WTC11 (cell line): Measurements from ENCODE around the gene LIMS1. TPM values are rescaled to one million over a fixed set of nuclear protein-coding genes. Genes with fewer than 3 reads are reported as not detected.

Source experiments
- ATAC-seq: fragments of 200-7000 bp; cut with Tn5 transposase; 2 replicates; pipeline ENCODE4 v1.10.0; 2021; ENCODE audit warnings: mild to moderate bottlenecking, moderate library complexity
- CTCF ChIA-PET: fragments of 300-600 bp; sonication (Branson Sonifier 250); formaldehyde crosslinking; loops from one replicate; lab custom pipeline; 2021; ENCODE audit warnings: antibody characterized with exemption; lab: Charles Lee
- POLR2A ChIA-PET: fragments of 350-600 bp; sonication (Branson Sonifier 250); formaldehyde crosslinking; loops from one replicate; lab custom pipeline; 2021; ENCODE audit warnings: antibody characterized with exemption; lab: Charles Lee
- DNase-seq: peaks from one replicate; pipeline ENCODE4 v3.0.0; 2021; ENCODE audit warnings: low spot score
- H3K27ac Mint-ChIP-seq: 2 replicates; pipeline ENCODE4 v1.8.0; 2021; ENCODE audit warnings: mixed read lengths
- H3K27me3 Mint-ChIP-seq: 2 replicates; pipeline ENCODE4 v1.8.0; 2021; ENCODE audit warnings: low read depth, mild to moderate bottlenecking, moderate library complexity, mixed read lengths
- H3K36me3 Mint-ChIP-seq: 2 replicates; pipeline ENCODE4 v1.8.0; 2021; ENCODE audit warnings: mixed read lengths
- H3K4me1 Mint-ChIP-seq: 2 replicates; pipeline ENCODE4 v1.8.0; 2022; ENCODE audit warnings: mixed read lengths
- H3K4me3 Mint-ChIP-seq: 2 replicates; pipeline ENCODE4 v1.8.0; 2021; ENCODE audit warnings: mild to moderate bottlenecking, moderate library complexity, mixed read lengths
- H3K9me3 Mint-ChIP-seq: 2 replicates; pipeline ENCODE4 v1.8.0; 2021; ENCODE audit warnings: mixed read lengths
- ATF1 ChIP-seq: sonication (generic); formaldehyde crosslinking; IDR thresholded peaks from 2 replicates; pipeline ENCODE4 v1.8.1; 2023; ENCODE audit warnings: mild to moderate bottlenecking, moderate library complexity, missing genetic modification reagents
- CBFB ChIP-seq: sonication (generic); formaldehyde crosslinking; IDR thresholded peaks from 2 replicates; pipeline ENCODE4 v1.8.1; 2022; ENCODE audit warnings: mild to moderate bottlenecking, low read depth, missing genetic modification reagents
- E2F1 ChIP-seq: sonication (generic); formaldehyde crosslinking; IDR thresholded peaks from 2 replicates; pipeline ENCODE4 v1.8.0; 2022; ENCODE audit warnings: mild to moderate bottlenecking, missing genetic modification reagents
- ESRRA ChIP-seq: sonication (generic); formaldehyde crosslinking; IDR thresholded peaks from 2 replicates; pipeline ENCODE4 v1.8.1; 2022; ENCODE audit warnings: mild to moderate bottlenecking, missing genetic modification reagents, borderline replicate concordance
- FOXK1 ChIP-seq: sonication (generic); formaldehyde crosslinking; IDR thresholded peaks from 2 replicates; pipeline ENCODE4 v1.8.0; 2022; ENCODE audit warnings: mild to moderate bottlenecking, moderate library complexity, missing genetic modification reagents
- GTF2I ChIP-seq: fragments of 250-450 bp; sonication (Bioruptor Pico); conservative IDR thresholded peaks from 2 replicates; pipeline ENCODE4 v1.4.0; 2021; ENCODE audit warnings: mild to moderate bottlenecking
- HMGA2 ChIP-seq: fragments of 250-450 bp; sonication (Bioruptor Pico); IDR thresholded peaks from 2 replicates; pipeline ENCODE4 v1.4.0; 2021; ENCODE audit warnings: mild to moderate bottlenecking, moderate library complexity
- MAX ChIP-seq: sonication (generic); formaldehyde crosslinking; IDR thresholded peaks from 2 replicates; pipeline ENCODE4 v1.8.0; 2022; ENCODE audit warnings: mild to moderate bottlenecking, missing genetic modification reagents
- NR2C2 ChIP-seq: sonication (generic); formaldehyde crosslinking; IDR thresholded peaks from 2 replicates; pipeline ENCODE4 v1.8.0; 2022; ENCODE audit warnings: mild to moderate bottlenecking, missing genetic modification reagents
- PREB ChIP-seq: sonication (generic); formaldehyde crosslinking; IDR thresholded peaks from 2 replicates; pipeline ENCODE4 v1.8.1; 2022; ENCODE audit warnings: mild to moderate bottlenecking, missing genetic modification reagents, moderate library complexity, borderline replicate concordance
- TCF7 ChIP-seq: sonication (generic); formaldehyde crosslinking; IDR thresholded peaks from 2 replicates; pipeline ENCODE4 v1.8.0; 2022; ENCODE audit warnings: mild to moderate bottlenecking, low read depth, missing genetic modification reagents, moderate library complexity
- TEAD1 ChIP-seq: sonication (generic); formaldehyde crosslinking; IDR thresholded peaks from 2 replicates; pipeline ENCODE4 v1.8.0; 2022; ENCODE audit warnings: mild to moderate bottlenecking, missing genetic modification reagents
- TEAD4 ChIP-seq: sonication (generic); formaldehyde crosslinking; IDR thresholded peaks from 2 replicates; pipeline ENCODE4 v1.8.0; 2022; ENCODE audit warnings: mild to moderate bottlenecking, missing genetic modification reagents
- total RNA-seq: library from RNA; stranded (reverse); gene quantifications from 3 replicates; pipeline ENCODE4 v1.2.3, GENCODE V29; 2021
- TF ChIP-seq, protein P1 (sequence below): fragments of 250-450 bp; sonication (Bioruptor Pico); IDR thresholded peaks from 2 replicates; pipeline ENCODE4 v2.1.2; 2022; ENCODE audit warnings: mild to moderate bottlenecking, moderate library complexity
- TF ChIP-seq, protein P2 (sequence below): sonication (generic); formaldehyde crosslinking; IDR thresholded peaks from 2 replicates; pipeline ENCODE4 v1.8.0; 2022; ENCODE audit warnings: missing genetic modification reagents
- TF ChIP-seq, protein P3 (sequence below): sonication (generic); formaldehyde crosslinking; IDR thresholded peaks from 2 replicates; pipeline ENCODE4 v1.8.0; 2022; ENCODE audit warnings: mild to moderate bottlenecking, missing genetic modification reagents
- TF ChIP-seq, protein P4 (sequence below): sonication (generic); formaldehyde crosslinking; IDR thresholded peaks from 2 replicates; pipeline ENCODE4 v1.8.1; 2023; ENCODE audit warnings: mild to moderate bottlenecking, missing genetic modification reagents

The LIMS1 gene
- total RNA-seq, 1 experiment from 2014 or later = 50.6 TPM

DNA sequence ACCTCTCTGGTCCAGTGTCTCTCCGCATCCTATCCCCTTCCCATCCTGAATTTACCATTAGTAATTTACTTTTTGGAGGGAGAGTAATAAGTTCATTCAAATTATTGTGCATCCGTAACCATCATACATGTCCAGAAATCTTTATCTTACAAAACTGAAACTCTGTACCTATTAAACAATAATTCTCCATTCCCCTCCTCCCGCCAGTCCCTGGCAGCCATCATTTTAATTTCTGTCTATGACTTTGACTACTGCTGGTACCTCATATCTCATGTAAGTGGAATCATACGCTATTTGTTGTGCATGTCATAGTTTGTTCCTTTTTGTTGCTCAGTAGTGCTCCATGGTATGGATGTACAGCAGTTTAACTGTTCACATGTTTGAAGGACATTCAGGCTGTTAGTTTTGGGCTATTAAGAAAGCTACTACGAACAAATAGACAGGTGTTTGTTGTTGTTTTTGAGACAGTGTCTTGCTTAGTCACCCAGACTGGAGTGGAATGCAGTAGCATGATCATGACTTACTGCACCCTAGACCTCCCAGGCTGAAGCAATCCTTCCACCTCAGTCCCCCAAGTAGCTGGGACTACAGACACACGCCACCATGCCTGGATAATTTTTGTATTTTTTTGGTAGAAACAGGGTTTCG is 2.0 kb downstream of the LIMS1 start (continued):
- TF ChIP-seq NR2C2 (CRISPR knock-in tag) (no peak), TEAD1 (CRISPR knock-in tag) (no peak), E2F1 (CRISPR knock-in tag) (no peak), TCF7 (CRISPR knock-in tag) (no peak)
- TF ChIP-seq, protein P1, sequence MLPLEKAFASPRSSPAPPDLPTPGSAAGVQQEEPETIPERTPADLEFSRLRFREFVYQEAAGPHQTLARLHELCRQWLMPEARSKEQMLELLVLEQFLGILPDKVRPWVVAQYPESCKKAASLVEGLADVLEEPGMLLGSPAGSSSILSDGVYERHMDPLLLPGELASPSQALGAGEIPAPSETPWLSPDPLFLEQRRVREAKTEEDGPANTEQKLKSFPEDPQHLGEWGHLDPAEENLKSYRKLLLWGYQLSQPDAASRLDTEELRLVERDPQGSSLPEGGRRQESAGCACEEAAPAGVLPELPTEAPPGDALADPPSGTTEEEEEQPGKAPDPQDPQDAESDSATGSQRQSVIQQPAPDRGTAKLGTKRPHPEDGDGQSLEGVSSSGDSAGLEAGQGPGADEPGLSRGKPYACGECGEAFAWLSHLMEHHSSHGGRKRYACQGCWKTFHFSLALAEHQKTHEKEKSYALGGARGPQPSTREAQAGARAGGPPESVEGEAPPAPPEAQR = no peak
- TF ChIP-seq, all 79 proteins: peak for 0

DNA sequence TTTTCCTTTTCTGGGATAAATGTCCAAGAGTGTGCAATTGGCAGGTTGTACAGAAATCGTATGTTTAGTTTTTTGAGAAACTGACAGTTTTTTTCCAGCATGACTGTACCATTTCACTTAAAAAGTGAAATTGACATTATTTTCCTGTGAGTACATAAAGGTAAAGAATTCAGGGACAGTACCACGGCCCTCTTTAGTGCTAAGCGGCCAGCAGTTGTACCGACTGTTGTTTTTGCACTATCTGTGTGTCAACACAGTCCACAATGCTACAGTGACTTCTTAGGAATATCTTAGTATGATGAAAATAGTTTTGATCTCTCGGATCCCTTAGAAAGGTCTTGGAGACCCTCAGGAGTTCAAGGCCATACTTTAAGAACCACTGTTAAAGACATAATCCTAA is 2.6 kb downstream of the LIMS1 start:
- no peak overlapping the region for H3K4me3 Mint-ChIP-seq
- TF ChIP-seq HMGA2 (CRISPR knock-in tag) (no peak), PREB (CRISPR knock-in tag) (no peak), E2F1 (CRISPR knock-in tag) (no peak), ESRRA (CRISPR knock-in tag) (no peak)
- TF ChIP-seq, protein P2, sequence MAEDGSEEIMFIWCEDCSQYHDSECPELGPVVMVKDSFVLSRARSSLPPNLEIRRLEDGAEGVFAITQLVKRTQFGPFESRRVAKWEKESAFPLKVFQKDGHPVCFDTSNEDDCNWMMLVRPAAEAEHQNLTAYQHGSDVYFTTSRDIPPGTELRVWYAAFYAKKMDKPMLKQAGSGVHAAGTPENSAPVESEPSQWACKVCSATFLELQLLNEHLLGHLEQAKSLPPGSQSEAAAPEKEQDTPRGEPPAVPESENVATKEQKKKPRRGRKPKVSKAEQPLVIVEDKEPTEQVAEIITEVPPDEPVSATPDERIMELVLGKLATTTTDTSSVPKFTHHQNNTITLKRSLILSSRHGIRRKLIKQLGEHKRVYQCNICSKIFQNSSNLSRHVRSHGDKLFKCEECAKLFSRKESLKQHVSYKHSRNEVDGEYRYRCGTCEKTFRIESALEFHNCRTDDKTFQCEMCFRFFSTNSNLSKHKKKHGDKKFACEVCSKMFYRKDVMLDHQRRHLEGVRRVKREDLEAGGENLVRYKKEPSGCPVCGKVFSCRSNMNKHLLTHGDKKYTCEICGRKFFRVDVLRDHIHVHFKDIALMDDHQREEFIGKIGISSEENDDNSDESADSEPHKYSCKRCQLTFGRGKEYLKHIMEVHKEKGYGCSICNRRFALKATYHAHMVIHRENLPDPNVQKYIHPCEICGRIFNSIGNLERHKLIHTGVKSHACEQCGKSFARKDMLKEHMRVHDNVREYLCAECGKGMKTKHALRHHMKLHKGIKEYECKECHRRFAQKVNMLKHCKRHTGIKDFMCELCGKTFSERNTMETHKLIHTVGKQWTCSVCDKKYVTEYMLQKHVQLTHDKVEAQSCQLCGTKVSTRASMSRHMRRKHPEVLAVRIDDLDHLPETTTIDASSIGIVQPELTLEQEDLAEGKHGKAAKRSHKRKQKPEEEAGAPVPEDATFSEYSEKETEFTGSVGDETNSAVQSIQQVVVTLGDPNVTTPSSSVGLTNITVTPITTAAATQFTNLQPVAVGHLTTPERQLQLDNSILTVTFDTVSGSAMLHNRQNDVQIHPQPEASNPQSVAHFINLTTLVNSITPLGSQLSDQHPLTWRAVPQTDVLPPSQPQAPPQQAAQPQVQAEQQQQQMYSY (CRISPR knock-in tag) = no peak
- ChIA-PET CTCF (no interaction called here), POLR2A (no interaction called here)
- no peaks in the 10 kb centered on the region for H3K36me3 Mint-ChIP-seq
- H3K27ac Mint-ChIP-seq = no peak overlapping the region
- DNase-seq (no peak), ATAC-seq (no peak)
- no peaks in the 10 kb centered on the region for H3K9me3 Mint-ChIP-seq
- H3K27me3 Mint-ChIP-seq = peaks cover 12% of the 10 kb centered on the region
- peaks cover 43% of the 10 kb centered on the region for H3K4me1 Mint-ChIP-seq

DNA sequence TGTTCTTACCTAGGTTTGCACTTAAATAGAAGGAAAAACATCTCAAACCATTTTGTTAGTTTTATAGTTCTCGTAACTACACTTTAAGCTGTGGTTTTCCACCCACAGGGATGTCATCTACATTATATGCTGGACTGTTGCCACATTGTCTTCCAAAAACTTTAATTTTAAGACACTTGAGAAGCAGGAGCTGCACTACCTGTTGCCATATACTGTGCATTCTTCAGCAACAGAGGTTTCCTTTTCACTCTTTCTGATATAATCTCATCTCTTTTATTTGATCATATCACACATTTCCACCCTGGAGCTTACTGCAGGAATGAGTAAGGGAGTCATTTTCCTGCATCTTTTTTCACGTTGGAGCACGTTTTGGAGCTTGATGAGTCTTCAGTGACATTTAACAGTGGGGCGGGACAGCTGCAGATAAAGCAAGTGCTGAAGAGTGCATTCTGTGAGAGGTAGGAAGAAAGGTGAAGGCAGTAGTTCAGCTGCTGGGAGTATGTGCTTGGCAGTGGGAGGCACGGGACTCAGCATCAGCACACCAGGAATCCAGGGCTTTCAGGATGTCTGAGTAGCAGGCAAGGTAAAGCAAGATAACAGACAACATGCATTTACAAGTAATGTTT is 3.8 kb downstream of the LIMS1 start:
- Mint-ChIP-seq H3K9me3 (peaks cover 7% of the 10 kb centered on the region), H3K27me3 (peaks cover 12% of the 10 kb centered on the region), H3K27ac (no peak overlapping the region), H3K36me3 (peaks cover 12% of the 10 kb centered on the region), H3K4me1 (peaks cover 40% of the 10 kb centered on the region), H3K4me3 (no peak overlapping the region)
- ATAC-seq = no peak
- DNase-seq = no peak
- ChIA-PET POLR2A (no interaction called here), CTCF (interaction anchor here (0.6 to 2.5 kb wide), 3 partner anchors 46 to 175 kb away, joined by 3 to 7 read pairs (median 5); no protein-coding TSS in a partner anchor)
- no peak for TF ChIP-seq TEAD4 (CRISPR knock-in tag)
- no peak for TF ChIP-seq GTF2I (CRISPR knock-in tag)
- no peak for TF ChIP-seq CBFB (CRISPR knock-in tag)
- TF ChIP-seq FOXK1 = no peak
- TF ChIP-seq, protein P3, sequence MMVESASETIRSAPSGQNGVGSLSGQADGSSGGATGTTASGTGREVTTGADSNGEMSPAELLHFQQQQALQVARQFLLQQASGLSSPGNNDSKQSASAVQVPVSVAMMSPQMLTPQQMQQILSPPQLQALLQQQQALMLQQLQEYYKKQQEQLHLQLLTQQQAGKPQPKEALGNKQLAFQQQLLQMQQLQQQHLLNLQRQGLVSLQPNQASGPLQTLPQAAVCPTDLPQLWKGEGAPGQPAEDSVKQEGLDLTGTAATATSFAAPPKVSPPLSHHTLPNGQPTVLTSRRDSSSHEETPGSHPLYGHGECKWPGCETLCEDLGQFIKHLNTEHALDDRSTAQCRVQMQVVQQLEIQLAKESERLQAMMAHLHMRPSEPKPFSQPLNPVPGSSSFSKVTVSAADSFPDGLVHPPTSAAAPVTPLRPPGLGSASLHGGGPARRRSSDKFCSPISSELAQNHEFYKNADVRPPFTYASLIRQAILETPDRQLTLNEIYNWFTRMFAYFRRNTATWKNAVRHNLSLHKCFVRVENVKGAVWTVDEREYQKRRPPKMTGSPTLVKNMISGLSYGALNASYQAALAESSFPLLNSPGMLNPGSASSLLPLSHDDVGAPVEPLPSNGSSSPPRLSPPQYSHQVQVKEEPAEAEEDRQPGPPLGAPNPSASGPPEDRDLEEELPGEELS (CRISPR knock-in tag) = no peak
- TF ChIP-seq MAX (CRISPR knock-in tag) = no peak
- no peak for TF ChIP-seq E2F1 (CRISPR knock-in tag)
- TF ChIP-seq, protein P4, sequence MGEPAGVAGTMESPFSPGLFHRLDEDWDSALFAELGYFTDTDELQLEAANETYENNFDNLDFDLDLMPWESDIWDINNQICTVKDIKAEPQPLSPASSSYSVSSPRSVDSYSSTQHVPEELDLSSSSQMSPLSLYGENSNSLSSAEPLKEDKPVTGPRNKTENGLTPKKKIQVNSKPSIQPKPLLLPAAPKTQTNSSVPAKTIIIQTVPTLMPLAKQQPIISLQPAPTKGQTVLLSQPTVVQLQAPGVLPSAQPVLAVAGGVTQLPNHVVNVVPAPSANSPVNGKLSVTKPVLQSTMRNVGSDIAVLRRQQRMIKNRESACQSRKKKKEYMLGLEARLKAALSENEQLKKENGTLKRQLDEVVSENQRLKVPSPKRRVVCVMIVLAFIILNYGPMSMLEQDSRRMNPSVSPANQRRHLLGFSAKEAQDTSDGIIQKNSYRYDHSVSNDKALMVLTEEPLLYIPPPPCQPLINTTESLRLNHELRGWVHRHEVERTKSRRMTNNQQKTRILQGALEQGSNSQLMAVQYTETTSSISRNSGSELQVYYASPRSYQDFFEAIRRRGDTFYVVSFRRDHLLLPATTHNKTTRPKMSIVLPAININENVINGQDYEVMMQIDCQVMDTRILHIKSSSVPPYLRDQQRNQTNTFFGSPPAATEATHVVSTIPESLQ = no peak
- no peak for TF ChIP-seq ATF1 (CRISPR knock-in tag)
